ENCODE data around the gene NRGN.

NRGN gene

GRCh38 chr11:124796312-124796711 lies 56.6 kb downstream of the NRGN start:
- DNase-seq: no peak

Data from activated CD8-positive, alpha-beta memory T cell treated with anti-CD3 and anti-CD28 coated beads, Interleukin-2, amount 50 U/mL, for 4 hours (primary cell).